NCI-H69 (cell line): Measurements from ENCODE around the gene ABCF3.
"Not testable (repeated sequence)": the region's sequence is repeated elsewhere in the genome, so short reads cannot be mapped to it uniquely, and the experiment has no call there.

Experiments used
- DNase-seq: peaks from one replicate; lab custom pipeline; 2025; lab: John Stamatoyannopoulos, UW

ABCF3 gene, protein sequence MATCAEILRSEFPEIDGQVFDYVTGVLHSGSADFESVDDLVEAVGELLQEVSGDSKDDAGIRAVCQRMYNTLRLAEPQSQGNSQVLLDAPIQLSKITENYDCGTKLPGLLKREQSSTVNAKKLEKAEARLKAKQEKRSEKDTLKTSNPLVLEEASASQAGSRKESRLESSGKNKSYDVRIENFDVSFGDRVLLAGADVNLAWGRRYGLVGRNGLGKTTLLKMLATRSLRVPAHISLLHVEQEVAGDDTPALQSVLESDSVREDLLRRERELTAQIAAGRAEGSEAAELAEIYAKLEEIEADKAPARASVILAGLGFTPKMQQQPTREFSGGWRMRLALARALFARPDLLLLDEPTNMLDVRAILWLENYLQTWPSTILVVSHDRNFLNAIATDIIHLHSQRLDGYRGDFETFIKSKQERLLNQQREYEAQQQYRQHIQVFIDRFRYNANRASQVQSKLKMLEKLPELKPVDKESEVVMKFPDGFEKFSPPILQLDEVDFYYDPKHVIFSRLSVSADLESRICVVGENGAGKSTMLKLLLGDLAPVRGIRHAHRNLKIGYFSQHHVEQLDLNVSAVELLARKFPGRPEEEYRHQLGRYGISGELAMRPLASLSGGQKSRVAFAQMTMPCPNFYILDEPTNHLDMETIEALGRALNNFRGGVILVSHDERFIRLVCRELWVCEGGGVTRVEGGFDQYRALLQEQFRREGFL

DNA sequence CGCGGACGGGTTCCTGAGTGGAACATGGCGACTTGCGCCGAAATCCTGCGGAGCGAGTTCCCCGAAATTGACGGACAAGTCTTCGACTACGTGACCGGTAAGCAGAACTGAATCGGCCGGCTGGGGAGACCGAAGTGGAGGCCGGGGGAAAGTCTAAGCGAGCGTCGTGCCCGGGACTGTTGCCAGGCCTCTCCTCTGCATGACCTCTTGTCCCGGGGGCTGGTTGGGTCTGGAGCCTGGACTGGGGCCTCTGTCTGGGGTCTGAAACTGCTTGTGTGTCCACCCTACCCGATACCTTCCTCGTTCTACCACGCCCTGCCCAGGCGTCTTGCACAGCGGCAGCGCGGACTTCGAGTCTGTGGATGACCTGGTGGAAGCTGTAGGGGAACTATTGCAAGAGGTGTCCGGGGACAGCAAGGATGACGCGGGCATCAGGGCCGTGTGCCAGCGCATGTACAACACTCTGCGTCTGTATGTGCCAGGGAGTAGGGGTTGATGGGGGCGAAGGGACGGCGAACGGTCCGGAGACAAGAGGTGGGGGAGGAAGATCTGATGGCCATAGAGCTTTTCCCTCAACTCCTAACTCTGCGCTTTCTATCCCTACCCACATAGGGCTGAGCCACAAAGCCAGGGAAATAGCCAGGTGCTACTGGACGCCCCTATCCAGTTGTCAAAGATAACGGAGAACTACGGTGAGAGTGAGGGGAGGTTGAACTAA lies at the start of gene ABCF3:
TSS of gene ABCF3 (plus strand) at position 16 of the 718 bp plus-strand sequence. CDS start at position 25, 9 bp downstream.
- no peak for DNase-seq

DNA sequence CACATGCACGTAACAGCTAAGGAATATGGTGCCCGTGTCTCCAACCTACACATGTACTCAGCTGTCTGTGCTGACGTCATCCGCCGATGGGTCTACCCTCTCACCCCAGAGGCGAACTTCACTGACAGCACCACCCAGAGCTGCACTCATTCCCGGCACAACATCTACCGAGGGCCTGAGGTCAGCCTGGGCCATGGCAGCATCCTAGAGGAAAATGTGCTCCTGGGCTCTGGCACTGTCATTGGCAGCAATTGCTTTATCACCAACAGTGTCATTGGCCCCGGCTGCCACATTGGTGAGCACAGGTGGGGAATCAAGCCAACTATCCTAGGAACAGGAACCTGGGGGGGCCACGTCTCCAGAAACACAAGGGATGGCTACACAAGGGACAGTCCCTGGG lies 45.6 kb upstream of the ABCF3 start:
- no peak for DNase-seq

DNA sequence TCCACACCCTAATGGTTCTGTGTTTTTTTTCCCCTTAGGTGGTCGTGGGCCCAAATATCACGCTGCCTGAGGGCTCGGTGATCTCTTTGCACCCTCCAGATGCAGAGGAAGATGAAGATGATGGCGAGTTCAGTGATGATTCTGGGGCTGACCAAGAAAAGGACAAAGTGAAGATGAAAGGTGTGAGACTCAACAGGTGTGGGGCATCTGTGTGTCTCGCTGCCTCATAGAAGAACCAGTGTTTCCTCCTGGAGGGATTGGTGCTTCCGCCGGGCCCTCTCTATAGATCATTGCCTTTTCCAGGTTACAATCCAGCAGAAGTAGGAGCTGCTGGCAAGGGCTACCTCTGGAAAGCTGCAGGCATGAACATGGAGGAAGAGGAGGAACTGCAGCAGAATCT lies 43.8 kb upstream of the ABCF3 start:
- no peak for DNase-seq

DNA sequence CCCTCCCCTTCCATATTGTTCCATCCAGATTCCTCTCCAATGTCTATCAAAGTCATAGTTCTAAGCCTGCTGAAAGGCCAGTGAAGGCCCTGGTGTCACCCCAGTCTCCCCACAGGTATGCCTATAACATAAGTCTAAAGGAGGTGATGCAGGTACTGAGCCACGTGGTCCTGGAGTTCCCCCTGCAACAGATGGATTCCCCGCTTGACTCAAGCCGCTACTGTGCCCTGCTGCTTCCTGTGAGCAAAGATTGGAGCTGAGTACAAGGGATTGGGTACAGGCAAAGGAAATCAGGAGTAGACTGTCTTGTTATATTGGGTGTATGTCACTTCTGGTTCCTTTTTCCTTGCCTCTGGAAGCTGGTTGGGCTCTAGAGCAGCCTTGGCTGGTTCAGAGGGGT lies 42.7 kb upstream of the ABCF3 start:
- no peak for DNase-seq

DNA sequence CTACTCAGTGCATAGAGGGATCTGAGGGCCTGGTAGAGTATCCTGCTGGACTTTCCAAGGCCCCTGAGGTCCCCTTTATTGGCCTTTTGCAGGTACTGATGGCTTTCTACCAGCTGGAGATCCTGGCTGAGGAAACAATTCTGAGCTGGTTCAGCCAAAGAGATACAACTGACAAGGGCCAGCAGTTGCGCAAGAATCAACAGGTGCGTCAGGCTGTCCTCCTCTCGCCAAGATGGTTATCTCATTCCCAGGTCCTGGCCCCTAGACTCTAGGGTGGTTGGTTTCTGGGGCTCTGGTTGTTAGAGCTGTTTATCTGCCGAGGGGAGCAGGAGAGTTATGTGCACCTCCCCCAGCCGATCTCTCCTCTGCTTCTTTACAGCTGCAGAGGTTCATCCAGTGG lies 41.5 kb upstream of the ABCF3 start:
- DNase-seq, result no peak

DNA sequence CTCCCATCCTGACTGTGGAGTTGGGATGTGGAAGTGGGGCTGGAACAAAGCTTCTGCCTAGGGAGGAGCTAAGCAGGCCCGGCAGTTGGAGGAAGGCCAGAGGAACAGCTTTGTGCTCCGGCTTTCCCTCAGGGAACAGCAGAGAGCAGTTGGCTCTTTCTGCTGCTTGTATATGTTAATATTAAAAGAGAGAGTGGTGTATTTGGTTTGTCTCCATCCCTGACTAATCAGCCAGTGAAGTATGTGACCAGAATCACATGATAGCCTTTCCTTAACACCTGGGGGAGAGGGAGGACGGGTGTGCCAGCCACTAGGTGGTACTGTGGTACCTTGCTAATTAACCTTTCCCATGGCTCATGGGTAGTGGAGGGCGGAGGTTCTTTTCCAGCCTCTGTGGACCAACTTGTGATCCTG lies 40.9 kb upstream of the ABCF3 start:
- peak; percentile 70 for DNase-seq

DNA sequence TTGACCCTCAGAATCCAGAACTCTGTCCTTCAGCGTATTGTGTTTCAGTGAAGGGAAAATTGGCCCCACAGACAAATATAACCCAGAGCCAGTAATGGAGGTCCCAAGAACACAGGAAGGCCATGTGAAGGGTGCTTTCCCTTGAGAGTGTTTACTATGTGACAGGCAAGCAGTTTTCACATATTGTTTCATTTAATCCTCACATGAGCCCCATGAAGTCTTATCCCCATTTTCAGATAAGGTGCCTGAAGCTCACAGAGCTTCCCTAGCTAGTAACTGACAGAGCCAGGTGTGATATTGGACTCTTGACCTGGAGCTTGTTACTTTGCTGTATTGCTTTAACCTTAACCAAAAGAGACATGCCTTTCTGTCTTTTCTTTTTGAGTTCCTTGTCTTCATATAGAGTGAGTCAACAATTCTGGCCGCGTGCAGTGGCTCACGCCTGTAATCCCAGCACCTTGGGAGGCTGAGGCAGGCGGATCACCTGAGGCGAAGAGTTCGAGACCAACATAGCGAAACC lies 40.2 kb upstream of the ABCF3 start:
- no peak for DNase-seq

DNA sequence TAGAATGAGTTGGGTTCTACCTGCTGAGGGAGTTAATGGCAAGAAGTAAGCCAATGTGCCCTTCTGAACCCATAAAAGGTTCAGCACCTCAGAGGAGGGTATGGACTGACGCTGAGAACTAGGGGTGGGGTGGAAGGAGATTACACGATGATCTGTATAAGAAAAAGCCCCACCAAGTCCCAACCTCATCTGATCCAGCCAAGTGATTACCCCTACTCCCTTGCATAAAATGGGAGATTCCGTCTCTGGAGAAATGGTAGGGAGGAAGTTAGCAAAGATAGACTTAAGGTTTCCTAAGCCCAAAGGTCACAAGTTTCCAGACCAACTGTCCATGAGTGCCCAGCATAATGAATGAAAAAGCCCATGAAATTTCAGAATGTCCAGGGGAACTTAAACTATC lies 37.9 kb upstream of the ABCF3 start:
- no peak for DNase-seq

DNA sequence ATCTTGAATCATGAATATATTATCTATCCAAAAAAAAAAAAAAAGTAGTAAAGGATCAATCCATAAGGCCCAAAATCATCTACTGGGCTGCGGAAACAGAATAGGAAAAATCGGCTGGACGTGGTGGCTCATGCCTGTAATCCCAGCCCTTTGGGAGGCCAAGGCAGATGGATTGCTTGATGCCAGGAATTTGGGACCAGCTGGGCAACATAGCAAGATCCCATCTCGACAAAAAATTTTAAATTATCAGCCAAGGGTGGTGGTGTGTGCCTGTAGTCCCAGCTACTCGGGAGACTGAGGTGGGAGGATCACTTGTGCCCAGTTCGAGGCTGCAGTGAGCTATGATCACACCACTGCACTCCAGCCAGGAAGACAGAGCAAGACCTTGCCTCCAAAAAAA lies 36.9 kb upstream of the ABCF3 start:
- no peak for DNase-seq

DNA sequence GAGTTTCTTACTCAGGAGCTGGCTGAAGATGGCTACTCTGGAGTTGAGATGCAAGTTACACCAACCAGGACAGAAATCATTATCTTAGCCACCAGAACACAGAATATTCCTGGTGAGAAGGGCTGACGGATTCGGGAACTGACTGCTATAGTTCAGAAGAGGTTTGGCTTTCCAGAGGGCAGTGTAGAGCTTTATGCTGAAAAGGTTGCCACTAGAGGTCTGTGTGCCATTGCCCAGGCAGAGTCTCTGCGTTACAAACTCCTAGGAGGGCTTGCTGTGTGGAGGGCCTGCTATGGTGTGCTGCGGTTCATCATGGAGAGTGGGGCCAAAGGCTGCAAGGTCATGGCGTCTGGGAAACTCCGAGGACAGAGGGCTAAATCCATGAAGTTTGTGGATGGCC lies 36.2 kb upstream of the ABCF3 start:
- DNase-seq, result not testable (repeated sequence)

DNA sequence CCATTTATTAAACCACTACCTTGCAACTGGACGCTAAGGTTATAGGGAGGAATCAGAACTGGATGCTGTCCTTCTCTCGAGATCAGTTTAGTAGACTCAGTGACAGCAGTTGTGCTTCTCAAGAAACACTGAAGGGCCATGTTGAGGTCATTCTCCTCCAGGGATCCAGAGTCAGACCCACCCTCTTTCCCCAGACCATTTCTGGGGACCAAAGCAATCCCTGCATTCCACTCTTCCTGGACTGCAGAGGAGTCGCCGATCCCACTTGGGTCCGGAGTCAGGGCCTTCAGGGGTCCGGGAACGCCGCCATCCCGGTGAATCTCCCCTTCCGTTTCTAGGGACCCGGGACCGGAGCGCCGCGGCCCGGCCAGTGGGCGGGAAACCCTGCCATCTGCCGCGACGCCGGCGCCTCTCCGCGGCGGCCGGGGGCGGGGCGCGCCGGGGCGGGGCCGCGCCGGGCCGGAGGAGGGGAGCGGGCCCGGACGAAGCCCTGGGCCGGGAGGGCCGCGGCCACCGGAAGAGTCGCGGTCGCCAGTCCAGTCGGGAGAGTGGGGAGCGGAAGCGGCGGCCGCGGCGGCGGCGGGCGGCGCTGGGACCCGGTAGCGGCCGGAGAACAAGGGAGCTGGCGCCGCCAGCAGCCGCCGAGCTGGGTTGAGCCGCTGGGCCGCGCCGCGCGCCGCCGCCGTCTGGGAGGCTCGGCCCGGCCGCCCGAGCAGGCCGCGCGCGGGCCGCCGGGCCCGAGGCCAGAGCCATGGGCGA lies 30.9 kb upstream of the ABCF3 start, which contains the start of gene DVL3:
TSS of gene DVL3 (plus strand) at position 493 of the 759 bp plus-strand sequence. CDS start at position 752, 259 bp downstream.
- peak; percentile 88 for DNase-seq

DNA sequence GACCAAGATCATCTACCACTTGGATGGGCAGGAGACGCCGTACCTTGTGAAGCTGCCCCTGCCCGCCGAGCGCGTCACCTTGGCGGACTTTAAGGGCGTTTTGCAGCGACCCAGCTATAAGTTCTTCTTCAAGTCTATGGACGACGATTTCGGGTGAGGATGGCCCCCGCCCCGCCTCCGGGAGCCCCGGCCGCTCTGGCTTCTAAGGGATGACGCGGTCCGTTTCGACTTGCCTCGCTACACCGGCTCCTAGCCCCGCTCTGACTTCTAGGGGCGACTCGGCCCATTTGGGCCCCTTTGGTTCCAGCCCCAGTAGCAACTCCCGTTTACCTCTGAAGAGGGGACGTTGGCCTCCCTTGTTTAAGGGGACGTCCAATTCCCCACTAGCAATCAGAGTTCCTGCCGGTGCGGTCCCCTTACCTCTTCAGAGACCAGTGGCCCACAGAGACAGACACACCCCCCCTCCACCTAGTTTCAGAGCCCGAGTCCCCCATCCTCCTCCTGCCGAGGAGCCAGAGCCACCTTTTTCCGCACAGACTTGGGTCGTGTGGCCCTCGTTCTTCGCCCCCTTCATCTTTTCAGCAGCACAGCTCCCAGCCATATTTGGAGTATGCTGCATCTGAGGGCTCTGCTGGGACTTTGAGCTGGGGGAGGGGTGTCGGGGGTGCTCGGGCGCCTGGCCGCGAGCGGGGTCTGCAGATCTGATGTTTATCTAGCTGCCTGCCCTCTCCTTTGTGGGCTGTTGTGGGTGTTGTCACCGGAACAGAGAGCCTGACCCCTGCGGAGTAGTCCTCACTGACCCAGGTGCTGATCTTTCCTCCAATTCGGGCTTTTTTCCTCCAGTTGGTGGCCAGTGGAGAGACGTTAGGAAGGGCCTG lies 30.1 kb upstream of the ABCF3 start:
- DNase-seq, result peak; percentile 72

DNA sequence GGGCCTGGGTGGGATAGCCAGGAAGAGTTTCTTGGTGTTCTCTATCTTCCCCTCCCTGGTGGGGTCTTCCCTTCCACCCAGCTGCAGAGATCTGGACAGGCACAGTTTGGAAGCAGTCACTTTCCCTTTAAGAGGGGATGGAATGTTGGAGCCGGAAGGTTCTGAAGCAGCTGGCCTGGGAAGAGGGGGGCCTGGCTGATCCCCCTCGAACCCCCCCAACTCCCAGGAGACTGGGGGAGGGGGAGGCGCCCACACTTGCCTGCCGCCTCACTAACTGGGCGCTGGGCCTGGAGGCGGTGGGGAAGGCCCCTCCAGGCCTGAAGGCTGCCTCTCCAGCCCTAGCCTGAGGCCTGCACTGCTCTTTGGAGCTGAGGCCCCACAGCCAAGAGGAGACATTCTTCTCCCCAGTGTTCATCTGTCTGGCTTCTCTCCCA lies 29.5 kb upstream of the ABCF3 start:
- DNase-seq, result peak; percentile 81

DNA sequence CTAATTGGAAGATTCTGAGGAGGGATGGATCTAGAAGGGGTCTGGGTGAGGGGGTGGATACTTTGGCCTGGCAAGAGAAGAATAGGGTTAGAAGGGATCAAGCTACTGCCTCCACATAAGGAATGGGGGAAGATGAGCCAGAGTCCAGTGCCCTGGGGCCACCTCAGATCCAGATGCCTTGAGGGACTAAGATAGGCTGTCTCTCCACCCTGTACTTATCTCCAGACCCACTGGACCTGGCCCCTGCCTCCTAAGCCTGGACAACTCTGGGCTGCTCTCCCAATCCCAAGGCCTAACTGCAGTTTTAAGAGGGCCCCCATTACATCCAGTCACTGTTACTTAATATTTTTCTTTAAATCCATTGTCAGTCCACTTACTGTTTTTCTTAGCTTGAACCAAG lies 28.8 kb upstream of the ABCF3 start:
- no peak for DNase-seq

DNA sequence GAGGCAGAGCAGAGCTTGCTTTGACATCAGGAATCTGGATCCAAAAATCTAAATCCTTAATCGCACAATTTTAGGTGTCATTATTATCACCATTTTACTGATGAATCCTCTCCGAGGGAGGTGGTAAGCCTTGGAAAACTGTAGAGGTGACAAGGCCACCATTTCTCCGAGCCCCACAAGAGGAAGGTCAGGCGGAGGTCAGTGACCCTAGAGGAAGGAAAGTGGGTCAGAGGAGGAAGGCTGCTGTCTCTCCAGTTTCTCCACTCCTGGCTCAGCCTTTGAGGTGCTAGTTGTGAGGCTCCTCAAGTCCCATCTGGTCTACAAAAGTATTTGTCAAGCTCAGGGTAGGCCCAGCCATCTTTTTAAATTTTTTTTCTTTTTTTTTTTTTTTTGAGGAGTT lies 27.6 kb upstream of the ABCF3 start:
- no peak for DNase-seq

DNA sequence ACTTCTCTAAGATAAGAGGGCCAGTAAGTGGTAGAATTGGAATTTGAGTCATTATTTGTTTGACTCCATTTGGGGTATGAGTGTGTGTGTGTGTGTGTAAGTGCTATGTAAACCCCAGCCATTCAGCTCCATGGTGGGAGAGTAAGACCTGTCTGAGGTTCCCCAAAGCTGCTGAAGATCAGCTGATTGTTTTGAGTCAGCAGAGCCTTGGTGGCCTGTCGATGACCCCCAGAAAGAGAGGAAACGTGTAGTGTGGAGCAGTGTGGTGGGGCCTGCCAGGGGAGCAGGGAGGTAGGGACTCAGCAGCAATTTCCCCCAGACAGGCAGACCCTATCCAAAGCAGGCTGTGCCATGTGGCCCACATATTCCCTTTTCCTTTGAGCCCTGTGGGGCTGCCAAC lies 25.5 kb upstream of the ABCF3 start:
- no peak for DNase-seq

DNA sequence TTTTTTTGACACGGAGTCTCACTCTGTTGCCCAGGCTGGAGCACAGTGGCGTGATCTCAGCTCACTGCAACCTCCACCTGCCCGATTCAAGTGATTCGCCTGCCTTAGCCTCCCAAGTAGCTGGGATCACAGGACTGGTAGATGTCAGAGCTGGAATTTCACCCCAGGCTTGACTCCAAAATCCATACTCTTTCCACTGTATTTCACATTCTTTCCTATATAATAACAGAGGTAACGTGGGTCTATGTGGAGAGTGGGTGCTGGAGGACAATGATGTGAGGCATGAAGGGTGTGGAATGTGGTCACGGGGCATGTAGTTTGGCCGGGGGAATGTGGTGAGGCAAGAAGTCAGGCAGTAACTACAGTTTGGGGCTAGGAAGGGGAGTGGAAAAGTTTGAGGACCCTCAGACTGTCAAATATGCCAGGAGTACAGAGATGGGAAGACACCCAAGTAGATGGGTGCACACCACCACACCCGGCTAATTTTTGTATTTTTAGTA lies 23.4 kb upstream of the ABCF3 start:
- DNase-seq, result not testable (repeated sequence)

DNA sequence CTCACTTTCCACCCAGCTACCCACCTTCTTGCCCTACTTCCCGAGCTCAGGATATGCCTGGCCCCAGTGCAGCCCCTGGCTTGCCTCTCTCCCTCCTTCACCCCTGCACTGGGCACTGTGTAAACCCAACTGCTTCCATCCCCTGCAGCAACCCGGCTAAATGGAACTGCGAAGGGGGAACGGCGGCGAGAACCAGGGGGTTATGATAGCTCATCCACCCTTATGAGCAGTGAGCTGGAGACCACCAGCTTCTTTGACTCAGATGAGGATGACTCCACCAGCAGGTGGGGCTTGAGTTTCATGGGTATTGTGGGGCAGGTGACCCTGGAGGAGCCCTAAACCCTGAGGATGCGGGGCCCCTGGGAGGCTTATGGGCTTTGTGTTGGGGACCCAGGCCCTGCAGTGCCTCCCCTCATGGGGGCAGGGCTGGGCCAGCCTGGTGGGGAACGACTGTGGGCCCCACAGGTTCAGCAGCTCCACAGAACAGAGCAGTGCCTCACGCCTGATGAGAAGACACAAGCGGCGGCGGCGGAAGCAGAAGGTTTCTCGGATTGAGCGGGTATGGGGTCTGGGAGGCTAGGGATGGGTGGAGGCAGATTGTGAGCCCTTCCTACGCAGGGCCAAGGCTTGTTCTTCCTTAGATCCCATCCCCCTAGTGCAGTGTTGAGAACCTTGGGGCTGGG lies 21.2 kb upstream of the ABCF3 start:
- no peak for DNase-seq

DNA sequence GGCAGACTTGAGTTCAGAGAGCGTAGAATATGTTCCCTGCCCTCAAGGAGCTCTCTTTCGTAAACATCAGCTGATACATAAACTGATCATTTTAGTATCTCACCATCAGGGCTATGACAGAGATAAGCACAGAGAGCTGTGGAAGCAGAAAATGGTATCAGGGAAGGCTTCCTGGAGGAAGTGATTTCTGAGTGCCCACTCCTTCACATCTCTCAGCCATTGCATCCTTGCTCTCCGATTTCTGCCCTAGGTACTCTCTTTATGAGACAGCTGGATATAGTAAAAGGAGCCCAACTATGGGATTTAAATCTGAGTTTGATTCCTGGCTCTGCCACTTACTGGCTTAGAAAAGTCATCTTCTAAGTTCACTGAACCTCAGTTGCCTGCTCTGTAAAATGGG lies 20.5 kb upstream of the ABCF3 start:
- no peak for DNase-seq

DNA sequence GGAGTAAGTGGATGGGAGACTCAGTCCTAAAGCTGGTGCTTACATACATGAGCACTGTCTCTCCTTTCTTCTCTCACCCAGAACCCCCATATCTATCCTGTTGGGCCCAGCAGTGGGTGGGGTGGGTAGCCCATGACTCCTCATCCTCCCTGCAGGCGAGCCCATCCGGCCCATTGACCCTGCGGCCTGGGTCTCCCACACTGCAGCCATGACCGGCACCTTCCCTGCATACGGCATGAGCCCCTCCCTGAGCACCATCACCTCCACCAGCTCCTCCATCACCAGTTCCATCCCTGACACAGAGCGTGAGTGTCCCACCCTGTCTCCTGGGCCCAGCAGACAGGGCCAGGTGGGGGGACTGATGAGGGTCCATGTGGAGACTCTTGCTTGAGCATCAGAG lies 19.3 kb upstream of the ABCF3 start:
- DNase-seq, result no peak
